K562 (cell line): ENCODE results near the gene IL37. TPM values are rescaled to one million over a fixed set of nuclear protein-coding genes. Genes with fewer than 3 reads are reported as not detected.

Source experiments
- ATF3 ChIP-seq, 2 experiments: fragments of 450-650 bp in 1 of 2; sonication (generic) in 1 of 2; formaldehyde crosslinking in 1 of 2; IDR thresholded peaks in 1 of 2; conservative IDR thresholded peaks in 1 of 2; 2 replicates each; pipeline versions ENCODE4 v1.6.1 to v1.8.1; 2016 to 2023; ENCODE audit warnings: mild to moderate bottlenecking in 2 of 2, moderate library complexity in 2 of 2, inconsistent platforms in 1 of 2, missing genetic modification reagents in 1 of 2
- FOS ChIP-seq: IDR thresholded peaks from 3 replicates; pipeline ENCODE4 v1.6.1; 2011; ENCODE audit not compliant: insufficient read length; ENCODE audit errors: extremely low read depth
- NRF1 ChIP-seq, 2 experiments: fragments of 450-650 bp; IDR thresholded peaks in 1 of 2; conservative IDR thresholded peaks in 1 of 2; 2 replicates each; pipeline ENCODE4 v1.6.1; 2014; ENCODE audit warnings: mild to moderate bottlenecking in 2 of 2
- TFE3 ChIP-seq: fragments of 450-650 bp; formaldehyde crosslinking; IDR thresholded peaks from 2 replicates; pipeline ENCODE4 v1.4.0; 2020; ENCODE audit warnings: mild to moderate bottlenecking, mixed read lengths
- ZBTB26 ChIP-seq: fragments of 450-650 bp; formaldehyde crosslinking; IDR thresholded peaks from 2 replicates; pipeline ENCODE4 v1.4.0; 2022; ENCODE audit warnings: missing genetic modification characterization
- ZNF175 ChIP-seq: fragments of 200-800 bp; sonication (Bioruptor generic); IDR thresholded peaks from 2 replicates; pipeline ENCODE4 v1.6.1; 2016; ENCODE audit warnings: low read depth, mild to moderate bottlenecking, missing genetic modification characterization, missing compliant biosample characterization
- polyA plus RNA-seq, 8 experiments: library from polyadenylated mRNA; depleted of rRNA in 4 of 8; stranded (reverse) in 5 of 8; unstranded in 3 of 8; fragments of >200 nt; fragmentation: Nextera tagmentation in 2 of 8; fragmentation: Illumina TruSeq in 1 of 8; extraction: Ambion mirVana in 2 of 8; extraction: Trizol in 1 of 8; gene quantifications; 2 replicates each; pipeline versions ENCODE4 v1.2.1 to v1.2.3, GENCODE V29; 2011 to 2014; ENCODE audit warnings: inconsistent platforms in 1 of 8, missing spikeins in 1 of 8
- total RNA-seq, 7 experiments: library from RNA; depleted of rRNA in 6 of 7; stranded (reverse); fragments of >200 nt in 6 of 7; fragmentation: Illumina TruSeq in 2 of 7; extraction: Trizol in 2 of 7; gene quantifications; 2 replicates each; pipeline versions ENCODE4 v1.2.1 to v1.2.3, GENCODE V29; 2011 to 2021; ENCODE audit warnings: low replicate concordance in 1 of 7

Gene IL37
- total and polyA plus RNA-seq, 9 of the 15 experiments (the other 6 are each of a cell fraction or from before 2014, with no cell fraction given): not detected

- TF ChIP-seq NRF1 (conservative IDR thresholded peaks at IDR 0.05 in 1 of 2, IDR thresholded peaks at IDR 0.05 in 1 of 2): no peak
- TF ChIP-seq TFE3 (CRISPR knock-in tag): peak; percentile 81
- TF ChIP-seq ZBTB26 (CRISPR knock-in tag): no peak
- TF ChIP-seq FOS: no peak
- TF ChIP-seq ATF3 (IDR thresholded peaks at IDR 0.05): peak; percentile 46; the same call in 1 of the 2 replicates
- TF ChIP-seq ATF3 (CRISPR knock-in tag; conservative IDR thresholded peaks at IDR 0.05): no peak
- no peak for TF ChIP-seq ZNF175 (CRISPR knock-in tag)
Observed at GRCh38 chr2:112962308-112963175, 51.6 kb downstream of the IL37 start (continued).
